Measurements from ENCODE around the gene C17orf78.
A peak's percentile ranks its signal among the peaks of the same experiment; 100 is the strongest.
"Not testable (repeated sequence)": the region's sequence is repeated elsewhere in the genome, so short reads cannot be mapped to it uniquely, and the experiment has no call there.

Gene C17orf78

GRCh38 chr17:37375706-37376105 is at the start of gene C17orf78:
Gene C17orf78, plus strand, starts transcription at chr17:37375985. Its CDS starts 108 bp downstream, at chr17:37376093.
- no peak within 1 kb of the TSS for H3K4me3 ChIP-seq (ENCODE audit: low read depth, low read length)

GRCh38 chr17:37327341-37328090 is 48.3 kb upstream of the C17orf78 start:
- H3K4me3 ChIP-seq (ENCODE audit: low read depth, low read length): no peak overlapping the region

- H3K4me3 ChIP-seq (ENCODE audit: low read depth, low read length): no peak overlapping the region
Measured at GRCh38 chr17:37338847-37339246, 36.9 kb upstream of the C17orf78 start.

DNA sequence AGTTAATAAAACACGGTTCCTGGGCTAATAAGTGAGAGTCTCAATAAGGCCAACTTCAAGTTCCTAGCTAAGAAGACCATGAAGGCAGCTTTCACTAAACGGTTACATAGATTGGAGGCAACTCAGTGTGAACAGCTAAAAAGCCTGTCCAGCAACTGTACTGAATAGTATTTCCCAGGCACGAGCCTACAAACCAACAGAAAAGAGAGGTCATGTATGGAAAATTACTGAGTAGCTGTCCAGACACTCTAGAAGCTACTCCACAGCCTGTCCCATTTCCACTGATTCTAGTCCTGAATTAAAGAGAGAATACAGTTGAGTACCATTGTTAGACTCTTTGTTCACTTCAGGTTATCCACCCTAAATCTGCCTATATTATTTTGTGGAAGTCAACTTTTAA is 36.5 kb upstream of the C17orf78 start:
- H3K4me3 ChIP-seq (ENCODE audit: low read depth, low read length): no peak overlapping the region

DNA sequence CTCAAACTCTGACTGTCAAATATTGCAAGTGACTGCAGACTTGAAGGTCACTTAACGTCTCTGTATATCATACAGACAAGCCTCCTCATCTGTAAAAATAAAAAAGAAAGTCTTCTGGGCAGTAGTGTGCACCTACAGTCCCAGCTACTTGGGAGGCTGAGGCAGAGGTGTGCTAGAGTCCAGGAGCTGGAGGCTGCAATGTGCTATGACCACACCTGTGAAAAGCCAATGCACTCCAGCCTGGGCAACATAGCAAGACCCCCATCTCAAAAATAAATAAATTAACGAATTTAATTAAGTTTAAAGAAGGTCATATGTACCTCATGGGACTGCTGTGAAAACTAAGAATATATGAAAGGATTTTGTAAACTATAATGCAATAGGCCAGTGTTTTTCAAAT is 35.0 kb upstream of the C17orf78 start:
- H3K4me3 ChIP-seq (ENCODE audit: low read depth, low read length): no peak overlapping the region

- H3K4me3 ChIP-seq (ENCODE audit: low read depth, low read length): no peak overlapping the region
Measured at GRCh38 chr17:37342589-37342988, 33.2 kb upstream of the C17orf78 start.

DNA sequence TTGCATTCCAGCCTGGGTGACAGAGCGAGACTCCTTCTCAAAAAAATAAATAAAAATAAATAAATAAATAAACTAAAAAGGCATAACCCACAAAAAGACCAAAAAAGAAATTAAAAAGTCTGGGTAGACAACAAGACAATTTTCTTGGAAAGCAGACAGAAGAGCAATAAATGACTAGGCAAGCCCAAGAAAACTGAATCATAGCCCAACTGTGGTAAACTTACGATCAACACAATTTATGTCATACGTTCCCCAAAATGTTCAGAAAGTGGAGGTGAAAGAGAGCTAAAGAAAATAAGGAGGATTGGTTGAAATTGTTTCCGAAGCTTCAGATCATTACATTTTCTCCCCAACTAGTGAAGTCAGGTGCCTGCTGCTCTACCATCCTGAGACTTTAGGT is 31.3 kb upstream of the C17orf78 start:
- no peak overlapping the region for H3K4me3 ChIP-seq (ENCODE audit: low read depth, low read length)

DNA sequence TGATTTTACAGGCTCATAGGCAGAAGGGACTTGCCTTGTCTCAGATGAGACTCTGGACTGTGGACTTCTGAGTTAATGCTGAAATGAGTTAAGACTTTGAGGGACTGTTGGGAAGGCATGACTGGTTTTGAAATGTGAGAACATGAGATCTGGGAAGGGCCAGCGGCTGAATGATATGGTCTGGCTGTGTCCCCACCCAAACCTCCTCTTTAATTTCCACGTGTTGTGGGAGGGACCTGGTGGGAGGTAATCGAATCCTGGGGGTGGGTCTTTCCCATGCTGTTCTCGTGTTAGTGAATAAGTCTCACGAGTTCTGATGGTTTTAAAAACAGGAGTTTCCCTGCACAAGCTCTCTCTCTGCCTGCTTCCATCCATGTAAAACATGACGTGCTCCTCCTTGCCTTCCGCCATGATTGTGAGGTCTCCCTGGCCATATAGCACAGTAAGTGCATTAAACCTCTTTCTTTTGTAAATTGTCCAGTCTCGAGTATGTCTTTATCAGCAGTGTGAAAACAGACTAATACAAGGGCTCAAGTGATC is 28.9 kb upstream of the C17orf78 start:
- H3K4me3 ChIP-seq (ENCODE audit: low read depth, low read length): not testable (repeated sequence)

GRCh38 chr17:37356796-37357569 is 18.8 kb upstream of the C17orf78 start:
- H3K4me3 ChIP-seq (ENCODE audit: low read depth, low read length): not testable (repeated sequence)

GRCh38 chr17:37358098-37358829 is 17.5 kb upstream of the C17orf78 start:
- peak overlapping the region; percentile 77 for H3K4me3 ChIP-seq (ENCODE audit: low read depth, low read length)

DNA sequence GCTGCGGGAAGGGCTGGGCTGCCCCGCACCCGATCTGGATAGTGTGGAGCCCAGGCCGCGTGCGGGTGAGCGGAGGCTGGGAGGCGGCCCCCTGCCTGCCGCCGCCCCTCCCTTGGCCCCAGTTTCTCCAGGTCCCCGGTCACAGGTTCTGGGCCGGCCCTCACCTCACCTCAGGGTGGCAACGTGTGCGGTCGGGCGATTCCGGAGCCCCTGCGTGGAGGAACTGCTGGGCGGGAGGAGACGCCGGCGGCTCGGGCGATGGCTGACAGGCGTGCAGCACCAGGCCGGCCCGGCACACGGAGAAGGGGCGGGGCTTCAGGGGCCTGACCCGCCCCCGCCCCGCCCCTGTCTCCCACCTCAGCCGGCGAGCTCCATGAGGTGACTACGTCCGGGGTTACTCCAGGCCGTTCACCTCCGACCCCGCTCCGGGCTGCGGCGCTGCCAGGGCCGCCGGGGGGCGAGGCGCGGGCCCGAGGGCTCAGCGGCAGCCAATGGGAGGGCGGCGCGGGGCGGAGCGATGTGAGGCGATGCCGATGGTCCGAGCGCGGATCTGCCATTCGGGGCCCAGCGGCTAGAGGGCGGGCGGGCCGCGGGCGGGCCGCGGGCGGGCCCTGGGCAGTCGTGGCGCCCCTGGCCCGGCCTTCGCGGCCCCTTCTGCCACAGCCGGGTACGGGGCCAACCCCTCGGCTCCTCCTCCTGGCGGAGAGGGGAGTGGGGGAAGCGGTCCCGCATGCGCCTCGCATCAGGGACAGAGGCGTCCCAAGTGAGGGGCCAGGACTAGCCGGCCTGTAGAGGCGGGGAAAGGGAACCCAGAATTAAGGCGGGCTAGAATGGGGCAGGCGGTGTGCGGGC is 16.7 kb upstream of the C17orf78 start:
- peak overlapping the region; percentile 77 for H3K4me3 ChIP-seq (ENCODE audit: low read depth, low read length)

DNA sequence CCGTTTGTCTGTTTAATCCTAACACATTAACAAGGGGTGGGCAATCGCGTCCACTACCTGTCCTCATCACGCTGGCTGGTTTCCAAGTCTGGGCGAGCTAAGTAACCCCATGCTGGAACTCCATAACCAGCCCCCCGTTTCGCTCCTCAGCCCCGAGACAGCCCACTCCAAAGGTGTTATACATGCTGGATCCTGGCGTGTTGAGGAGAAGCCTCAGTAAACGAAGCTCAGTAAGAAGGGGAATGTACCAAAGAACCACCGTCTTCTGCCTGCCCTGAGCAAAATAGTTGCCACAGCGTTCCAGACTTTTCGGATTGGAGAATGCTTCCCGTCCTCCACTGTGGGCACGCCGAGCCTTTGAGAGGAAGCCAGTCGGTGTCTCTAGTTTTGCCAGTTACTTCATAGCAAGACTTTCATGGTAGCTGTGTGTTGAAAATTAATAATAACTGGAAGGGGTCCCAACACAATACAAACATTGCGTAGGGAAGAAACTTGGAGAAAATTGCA is 16.1 kb upstream of the C17orf78 start:
- no peak overlapping the region for H3K4me3 ChIP-seq (ENCODE audit: low read depth, low read length)

GRCh38 chr17:37360632-37361031 is 15.2 kb upstream of the C17orf78 start:
- no peak overlapping the region for H3K4me3 ChIP-seq (ENCODE audit: low read depth, low read length)

- no peak overlapping the region for H3K4me3 ChIP-seq (ENCODE audit: low read depth, low read length)
Measured at GRCh38 chr17:37361543-37361942, 14.2 kb upstream of the C17orf78 start.

DNA sequence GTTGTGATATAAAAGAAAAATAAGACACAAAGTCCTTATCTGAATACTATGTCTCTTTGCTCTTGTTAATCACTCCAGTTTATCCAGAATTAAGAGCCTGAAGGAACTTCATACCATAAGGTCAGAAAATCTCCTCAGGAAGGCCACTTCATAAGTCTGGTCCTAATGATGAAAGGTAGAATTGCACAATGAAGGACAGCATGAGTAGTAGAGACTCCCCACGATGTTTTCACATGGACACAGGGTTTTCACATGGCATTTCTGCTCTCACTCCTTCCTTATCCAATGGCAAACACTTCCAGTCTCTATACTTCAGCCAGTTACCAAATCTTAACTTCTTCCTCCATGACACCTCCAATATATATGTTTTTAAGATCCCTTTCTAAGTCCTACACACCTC is 10.2 kb upstream of the C17orf78 start:
- H3K4me3 ChIP-seq (ENCODE audit: low read depth, low read length): no peak overlapping the region

DNA sequence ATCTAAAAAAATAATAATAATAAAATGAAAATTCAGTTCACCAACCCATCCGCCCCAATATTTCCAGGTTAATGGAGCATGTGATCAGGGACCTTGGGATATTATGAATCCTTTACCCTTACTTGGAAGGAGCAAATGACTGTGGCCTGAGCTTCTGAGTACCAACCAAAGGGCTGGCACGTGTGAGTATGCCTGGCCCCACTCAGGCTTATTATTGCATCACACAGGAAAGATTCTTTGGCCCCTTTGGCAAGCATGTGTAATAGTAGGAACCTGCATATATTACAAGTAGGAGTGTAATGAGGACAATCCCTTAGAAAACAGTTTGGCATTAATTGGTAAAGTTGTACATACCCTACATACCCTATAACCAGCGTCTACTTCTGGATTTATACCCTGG is 7.2 kb upstream of the C17orf78 start:
- no peak overlapping the region for H3K4me3 ChIP-seq (ENCODE audit: low read depth, low read length)

DNA sequence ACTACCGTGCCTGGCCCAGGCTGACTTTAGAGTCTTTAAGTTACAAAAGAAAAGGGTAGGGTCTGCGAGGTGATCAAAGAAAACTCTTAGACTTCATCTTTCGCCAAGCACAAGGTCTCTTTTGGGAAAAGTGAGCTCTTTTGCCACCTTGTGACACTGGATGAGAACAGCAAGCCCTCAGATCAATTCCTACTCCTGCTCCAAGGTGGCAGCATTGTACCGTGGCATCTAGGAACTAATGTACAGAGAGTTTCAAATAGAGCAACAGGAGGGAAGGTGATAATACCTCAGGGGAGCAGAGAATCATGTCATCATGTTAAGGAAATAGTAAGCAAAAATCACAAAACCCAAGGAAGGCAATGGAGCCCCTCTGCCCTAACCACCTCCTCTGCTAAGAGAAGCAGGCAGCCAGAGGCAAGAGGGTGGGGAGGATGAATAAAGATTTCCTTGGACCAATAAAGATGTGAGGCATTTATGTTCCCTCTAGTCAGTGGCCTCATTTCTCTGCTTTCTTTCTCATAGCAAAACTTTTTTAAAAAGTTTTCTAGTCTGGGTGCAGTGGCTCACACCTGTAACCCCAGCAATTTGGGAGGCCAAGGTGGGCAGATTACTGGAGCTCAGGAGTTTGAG is 2.1 kb upstream of the C17orf78 start:
- no peak overlapping the region for H3K4me3 ChIP-seq (ENCODE audit: low read depth, low read length)

DNA sequence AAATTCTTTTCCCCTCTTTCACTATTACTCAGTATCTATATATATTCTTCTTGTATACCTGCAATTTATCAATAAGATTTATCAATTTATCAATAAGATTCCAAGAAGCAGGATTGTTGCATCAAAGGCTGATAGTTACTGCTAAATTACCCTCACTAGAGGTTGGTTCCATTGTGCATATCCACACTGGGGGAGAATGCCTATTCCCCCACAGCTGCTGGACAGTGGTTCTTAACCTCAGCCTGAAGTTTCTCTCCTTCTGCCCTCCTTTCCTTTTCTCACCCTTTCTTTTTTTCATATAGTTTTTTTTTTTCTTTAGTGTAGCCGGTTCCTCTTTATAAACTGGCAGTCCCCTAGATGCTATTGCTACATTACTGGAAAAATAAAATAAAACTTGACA is 6.3 kb downstream of the C17orf78 start:
- no peak overlapping the region for H3K4me3 ChIP-seq (ENCODE audit: low read depth, low read length)

GRCh38 chr17:37384560-37385149 is 8.9 kb downstream of the C17orf78 start:
- H3K4me3 ChIP-seq (ENCODE audit: low read depth, low read length): no peak overlapping the region

All from iPS-11a (cell line).